Bone marrow (tissue), 2 donors: Measurements from ENCODE around the gene WAC.
A peak's percentile ranks its signal among the peaks of the same experiment; 100 is the strongest.

ENCODE experiments used
- DNase-seq, 2 donors: peaks; one replicate each; lab custom pipeline; 2025; lab: John Stamatoyannopoulos, UW

Gene WAC

DNA sequence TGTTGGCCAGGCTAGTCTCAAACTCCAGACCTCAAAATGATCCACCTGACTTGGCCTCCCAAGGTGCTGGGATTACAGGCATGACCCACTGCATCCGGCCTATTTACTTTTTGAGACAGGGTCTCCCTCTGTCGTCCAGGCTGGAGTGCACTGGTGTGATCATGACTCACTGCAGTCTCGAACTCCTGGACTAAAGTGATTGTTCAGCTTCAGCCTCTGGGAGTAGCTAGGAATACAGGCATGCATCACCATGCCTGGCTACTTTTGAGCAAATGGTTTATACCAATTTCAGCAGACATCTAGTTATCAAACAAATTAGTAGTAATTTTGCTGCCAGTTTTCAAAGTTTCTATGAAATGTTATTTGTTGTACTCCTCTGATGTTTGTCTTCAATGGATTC is 2.2 kb upstream of the WAC start:
- no peak for DNase-seq

DNA sequence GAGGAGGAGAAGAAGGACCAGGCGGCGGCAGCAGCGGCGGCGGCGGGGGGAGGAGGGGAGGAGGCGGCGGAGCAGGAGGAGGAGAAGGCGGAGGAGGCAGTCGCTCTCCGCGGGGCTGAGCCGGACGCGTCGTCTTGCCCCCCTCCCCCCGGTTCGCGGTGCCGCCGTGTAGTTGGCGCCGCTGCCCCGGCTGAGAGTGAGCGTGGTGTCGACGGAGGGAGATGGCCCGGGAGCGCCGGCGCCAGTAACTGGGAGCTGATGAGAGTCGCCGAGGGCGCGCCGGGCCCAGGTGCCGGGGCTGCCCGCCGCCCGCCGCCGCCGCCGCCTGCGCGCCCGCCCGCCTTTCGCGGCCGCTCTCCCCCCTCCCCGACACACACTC is 257 bp downstream of the WAC start:
- no peak for DNase-seq

DNA sequence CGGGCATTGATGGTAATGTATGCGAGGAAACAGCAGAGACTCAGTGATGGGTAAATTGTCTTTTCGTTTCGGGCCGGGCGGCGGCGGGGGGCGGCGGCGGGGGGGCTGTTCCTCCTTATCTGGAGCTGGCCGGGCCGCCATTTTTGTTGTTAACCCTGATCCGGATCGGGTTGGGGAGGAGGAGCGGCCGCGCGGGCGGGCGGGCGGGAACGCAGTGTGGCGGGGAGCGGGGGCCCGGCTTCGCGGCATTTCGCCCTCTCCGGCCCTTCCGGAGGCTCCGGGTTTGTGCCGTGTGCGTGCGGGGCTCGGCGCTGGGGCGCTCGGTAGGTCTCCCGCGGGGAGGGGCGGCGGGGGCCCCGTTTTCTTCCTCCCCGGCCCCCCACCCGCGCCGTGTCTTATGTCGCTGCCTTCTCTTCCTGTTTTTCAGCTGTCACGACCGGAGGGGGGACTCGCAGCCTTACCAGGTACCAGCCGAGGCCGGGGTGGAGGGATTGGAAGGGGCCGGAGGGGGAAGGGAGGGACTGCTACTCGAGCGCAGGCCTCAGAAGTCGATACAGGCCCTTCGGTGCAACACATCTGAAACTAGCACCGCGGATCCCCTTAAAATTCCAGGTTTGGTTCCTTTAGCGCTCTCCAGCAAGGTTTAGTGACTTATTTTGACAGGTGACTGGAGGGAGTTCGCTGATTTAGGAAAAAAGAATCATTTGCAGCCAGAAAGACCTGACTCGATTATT is 820 bp downstream of the WAC start:
- peak in 1 of 2 donors; percentile 58 for DNase-seq

GRCh38 chr10:28535846-28536245 is 2.9 kb downstream of the WAC start:
- no peak for DNase-seq

DNA sequence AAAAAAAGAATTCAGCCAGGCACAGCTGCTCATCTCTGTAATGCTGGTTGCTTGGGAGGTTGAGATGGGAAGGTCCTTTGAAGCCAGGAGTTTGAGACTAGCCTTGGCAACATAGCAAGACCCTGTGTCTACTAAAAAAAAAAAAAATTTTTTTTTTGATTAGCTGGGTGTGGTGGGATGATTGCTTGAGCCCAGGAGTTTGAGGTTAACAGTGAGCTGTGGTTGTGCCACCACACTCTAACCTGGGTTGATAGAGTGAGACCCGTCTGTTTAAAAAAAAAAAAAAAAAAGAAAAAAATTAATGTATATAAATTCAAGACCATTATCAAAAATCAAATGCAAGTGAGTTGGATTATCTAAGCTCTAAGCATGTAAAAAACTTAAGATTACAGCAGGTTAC is 5.7 kb downstream of the WAC start:
- no peak for DNase-seq

- DNase-seq, result no peak
Measured at GRCh38 chr10:28540145-28540544, 7.2 kb downstream of the WAC start.

GRCh38 chr10:28541717-28542365 is 8.9 kb downstream of the WAC start:
- no peak for DNase-seq

- DNase-seq, result no peak
Measured at GRCh38 chr10:28542728-28543127, 9.8 kb downstream of the WAC start.

DNA sequence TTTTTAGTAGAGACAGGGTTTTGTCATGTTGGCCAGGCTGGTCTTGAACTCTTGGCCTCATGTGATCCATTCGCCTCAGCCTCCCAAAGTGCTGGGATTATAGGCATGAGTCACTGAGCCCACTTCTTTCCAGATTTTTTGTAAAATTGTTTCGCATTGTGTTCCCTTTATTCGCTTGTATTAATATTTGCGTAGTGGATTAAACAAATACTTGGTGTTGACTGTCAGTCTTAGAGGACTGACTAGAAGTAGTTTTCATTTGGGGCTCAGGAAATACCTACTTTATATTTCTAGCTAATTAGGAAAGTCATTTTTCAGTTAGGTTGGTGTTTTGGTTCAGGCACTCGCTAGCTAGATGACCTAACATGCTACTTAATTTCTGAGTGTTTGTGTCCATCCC is 11.1 kb downstream of the WAC start:
- DNase-seq, result no peak

GRCh38 chr10:28545967-28546644 is 13.2 kb downstream of the WAC start:
- no peak for DNase-seq

DNA sequence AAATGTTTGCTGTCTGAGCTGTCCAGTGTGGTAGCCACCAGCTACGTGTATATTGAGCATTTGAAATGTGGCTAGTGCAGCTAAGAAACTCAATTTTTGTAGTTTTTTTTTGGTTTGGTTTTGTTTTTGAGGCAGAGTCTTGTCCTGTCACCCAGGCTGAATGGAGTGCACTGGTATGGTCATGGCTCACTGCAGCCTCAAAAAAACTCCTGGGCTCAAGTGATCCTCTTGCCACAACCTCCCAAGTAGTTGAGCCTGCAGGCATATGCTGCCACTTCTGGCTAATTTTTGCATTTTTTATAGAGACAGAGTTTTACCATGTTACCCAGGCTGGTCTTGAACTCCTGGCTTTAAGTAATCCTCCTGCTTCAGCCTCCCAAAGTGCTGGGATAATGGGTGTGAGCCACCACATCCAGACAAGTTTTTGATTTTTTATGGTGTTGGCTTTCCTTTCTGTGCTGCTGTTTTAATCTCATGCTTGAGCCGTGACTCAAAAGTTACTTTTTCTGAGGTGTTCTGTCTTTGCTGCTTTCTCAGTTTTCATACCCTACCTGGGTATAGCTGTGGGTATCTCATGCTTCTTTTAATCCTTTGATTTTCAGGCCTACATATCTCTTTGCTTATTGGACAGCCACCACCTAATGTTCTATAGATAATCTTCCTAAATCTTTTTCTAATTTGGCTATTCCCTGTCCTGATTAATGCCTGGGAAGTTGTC is 16.0 kb downstream of the WAC start:
- DNase-seq, result no peak

GRCh38 chr10:28551086-28551485 is 18.2 kb downstream of the WAC start:
- no peak for DNase-seq

DNA sequence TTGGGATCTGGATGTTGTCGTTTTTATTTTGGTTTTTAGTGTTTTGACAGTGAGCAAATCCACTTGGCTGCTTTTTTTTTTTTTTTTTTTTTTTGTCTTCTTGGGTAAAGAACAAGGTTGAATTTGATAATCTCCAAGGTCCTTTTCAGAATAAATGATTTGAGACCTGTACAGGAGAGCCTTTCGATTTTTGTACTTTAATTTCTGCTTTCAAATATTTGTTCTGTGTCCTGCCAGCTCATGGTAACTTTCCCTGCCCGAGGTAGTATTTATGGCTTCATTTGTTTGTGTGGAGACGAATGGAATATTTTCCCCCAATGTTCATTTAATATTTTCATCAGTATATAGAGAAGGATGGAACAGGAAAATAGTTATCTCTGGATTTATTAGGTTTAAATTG is 19.9 kb downstream of the WAC start:
- no peak for DNase-seq

DNA sequence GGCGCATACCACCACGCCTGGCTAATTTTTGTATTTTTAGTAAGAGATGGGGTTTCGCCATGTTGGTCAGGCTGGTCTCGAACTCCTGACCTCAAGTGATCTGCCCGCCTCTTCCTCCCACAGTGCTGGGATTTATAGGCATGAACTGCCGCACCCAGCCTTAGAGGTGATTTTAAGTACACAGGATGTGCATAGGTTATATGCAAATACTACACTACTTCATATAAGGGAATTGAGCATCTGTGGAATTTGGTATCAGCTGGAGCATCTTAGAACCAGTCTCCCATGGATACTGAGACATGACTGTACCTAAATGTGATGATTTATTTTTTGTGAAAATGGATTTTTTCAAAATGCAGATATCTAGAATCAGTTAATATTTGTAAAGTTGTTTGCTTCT is 21.1 kb downstream of the WAC start:
- DNase-seq, result no peak

DNA sequence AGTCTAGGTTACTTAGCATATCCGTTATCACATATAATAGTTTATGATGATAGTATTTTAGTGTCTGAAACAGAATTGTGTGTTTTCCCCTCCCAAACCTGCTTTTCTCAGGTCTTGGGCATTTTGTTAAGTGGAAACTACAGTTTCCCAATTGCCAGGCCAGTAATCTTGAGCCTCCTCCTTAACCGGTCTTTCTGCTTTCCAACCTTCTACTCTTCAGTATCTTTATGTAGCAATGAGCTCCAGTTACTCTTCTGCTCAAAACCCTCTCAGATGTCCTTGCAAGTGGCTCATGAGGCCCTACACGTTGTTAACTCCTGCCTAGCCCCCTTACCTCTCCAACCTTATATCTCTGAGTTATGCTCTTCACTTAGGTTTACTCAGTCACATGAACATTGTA is 22.0 kb downstream of the WAC start:
- no peak for DNase-seq

DNA sequence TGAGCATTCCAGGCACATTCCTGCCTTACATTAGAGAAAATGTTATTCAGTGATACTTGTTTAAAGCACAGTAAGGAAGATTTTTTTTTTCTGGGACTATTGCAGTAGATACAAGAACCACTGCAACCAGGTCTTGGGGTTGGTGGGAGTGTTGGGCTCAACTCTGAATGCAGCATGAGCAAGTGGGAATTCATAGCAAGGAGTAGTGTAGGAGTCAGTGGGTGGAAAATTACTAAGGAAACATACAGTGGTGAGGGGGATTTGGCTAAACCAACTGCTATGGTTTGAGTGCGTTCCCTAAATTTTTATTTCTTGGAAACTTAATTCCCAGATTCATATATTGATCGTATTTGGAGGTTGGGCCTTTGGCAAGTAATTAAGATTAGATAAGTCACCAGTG is 22.4 kb downstream of the WAC start:
- no peak for DNase-seq

DNA sequence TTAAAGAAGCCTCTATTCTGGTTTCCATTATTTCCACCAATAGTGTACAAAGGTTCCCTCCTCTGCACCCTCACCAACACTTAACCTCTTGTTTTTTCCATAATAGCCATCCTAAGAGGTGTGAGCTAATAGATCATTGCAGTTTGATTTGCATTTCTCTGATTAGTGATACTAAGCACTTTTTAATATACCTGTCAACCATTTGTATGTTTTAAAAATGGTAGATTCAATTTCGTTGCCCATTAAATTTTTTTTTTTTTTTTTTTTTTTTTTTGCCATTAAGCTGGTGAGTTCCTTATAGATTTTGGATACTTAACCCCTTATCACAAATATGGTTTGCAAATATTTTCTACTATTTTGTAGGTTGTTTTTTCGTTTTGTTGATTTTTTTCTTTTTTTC is 23.2 kb downstream of the WAC start:
- DNase-seq, result no peak

GRCh38 chr10:28558186-28558585 is 25.3 kb downstream of the WAC start:
- DNase-seq, result no peak

DNA sequence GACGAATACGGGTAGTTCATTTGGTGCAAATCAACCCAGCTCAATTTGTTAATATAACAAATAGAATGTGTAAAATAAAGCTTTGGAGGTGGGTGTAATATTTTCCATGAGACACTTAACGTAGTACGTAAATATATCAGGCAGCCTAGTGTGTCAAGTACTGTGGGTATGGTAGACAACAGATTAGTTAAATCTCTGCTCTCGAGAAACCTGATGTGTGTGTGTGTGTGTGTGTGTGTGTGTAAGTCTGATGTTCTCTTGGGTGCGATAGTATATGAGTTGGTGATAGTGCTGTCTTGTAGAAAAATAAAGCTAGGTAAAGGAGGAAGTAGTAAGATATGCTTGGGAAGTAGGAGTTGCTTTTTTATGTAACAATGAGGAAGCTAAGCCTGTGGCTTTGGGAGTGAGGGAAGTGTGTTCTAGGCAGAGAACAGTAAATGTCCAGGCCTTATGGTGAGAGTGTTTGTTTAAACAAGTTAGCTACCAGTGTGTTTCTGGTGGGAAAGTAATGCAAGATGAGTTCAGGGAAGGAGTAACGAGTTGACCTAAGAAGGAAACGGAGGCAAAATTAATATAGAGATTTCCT is 26.1 kb downstream of the WAC start:
- DNase-seq, result no peak

DNA sequence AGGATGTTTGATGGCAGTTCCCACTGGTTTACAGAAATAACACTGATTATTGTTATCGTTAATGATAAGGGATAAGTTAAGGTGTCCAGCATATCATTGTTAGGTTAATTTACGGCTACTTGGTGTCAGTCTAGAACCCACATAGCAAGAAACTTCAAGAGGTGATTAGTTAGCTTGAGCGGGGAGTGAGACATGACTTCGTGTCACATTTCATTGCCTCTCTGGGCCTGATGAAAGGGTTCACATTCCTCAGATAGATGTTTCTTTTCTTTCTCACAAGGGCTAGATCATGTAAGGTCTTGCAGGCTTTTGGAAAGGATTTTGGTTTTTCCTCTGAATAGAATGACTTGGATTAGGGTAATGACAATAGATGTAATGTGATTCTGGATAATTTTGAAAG is 26.7 kb downstream of the WAC start:
- DNase-seq, result no peak

DNA sequence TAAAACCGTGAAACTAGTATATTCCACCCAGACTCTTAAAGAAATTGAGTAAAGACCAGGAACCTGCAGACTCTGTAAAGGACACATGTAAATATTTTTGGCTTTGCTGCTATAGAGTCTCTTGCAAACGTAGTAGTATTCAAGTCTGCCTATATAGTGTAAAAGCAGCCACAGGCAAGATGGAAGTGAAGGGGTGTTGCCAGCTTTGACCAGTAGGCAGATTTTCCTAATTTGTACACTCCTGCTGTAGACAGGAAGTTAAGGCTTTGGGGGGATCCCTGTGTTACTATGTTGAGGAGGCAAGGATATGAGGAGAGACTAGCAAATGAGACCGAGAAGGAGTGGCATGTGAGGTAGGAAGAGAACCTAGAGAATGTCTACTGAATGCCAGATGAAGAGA is 27.7 kb downstream of the WAC start:
- DNase-seq, result no peak

DNA sequence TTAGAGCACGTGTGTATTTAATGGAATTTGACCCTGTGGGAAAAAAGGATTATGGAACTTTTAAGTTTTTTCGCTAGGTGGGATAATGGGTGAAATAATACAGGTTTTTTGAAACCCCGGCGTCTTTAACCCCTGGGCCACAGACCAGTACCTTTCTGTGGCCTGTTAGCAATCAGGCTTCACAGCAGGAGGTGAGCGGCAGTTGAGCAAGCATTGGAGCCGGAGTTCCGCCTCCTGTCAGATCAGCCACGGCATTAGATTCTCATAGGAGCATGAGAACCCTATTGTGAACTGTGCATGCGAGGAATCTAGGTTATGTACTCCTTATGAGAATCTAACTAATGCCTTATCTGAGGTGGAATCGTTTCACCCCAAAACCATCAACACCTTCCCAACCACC is 28.6 kb downstream of the WAC start:
- DNase-seq, result no peak

GRCh38 chr10:28564905-28565304 is 32.0 kb downstream of the WAC start:
- DNase-seq, result no peak
